KG1 (cell line): Measurements from ENCODE around the gene DZIP1.
"Not testable (repeated sequence)": the region's sequence is repeated elsewhere in the genome, so short reads cannot be mapped to it uniquely, and the experiment has no call there.

ENCODE experiments used
- DNase-seq: peaks from one replicate; lab custom pipeline; 2025; lab: John Stamatoyannopoulos, UW

The DZIP1 gene

DNA sequence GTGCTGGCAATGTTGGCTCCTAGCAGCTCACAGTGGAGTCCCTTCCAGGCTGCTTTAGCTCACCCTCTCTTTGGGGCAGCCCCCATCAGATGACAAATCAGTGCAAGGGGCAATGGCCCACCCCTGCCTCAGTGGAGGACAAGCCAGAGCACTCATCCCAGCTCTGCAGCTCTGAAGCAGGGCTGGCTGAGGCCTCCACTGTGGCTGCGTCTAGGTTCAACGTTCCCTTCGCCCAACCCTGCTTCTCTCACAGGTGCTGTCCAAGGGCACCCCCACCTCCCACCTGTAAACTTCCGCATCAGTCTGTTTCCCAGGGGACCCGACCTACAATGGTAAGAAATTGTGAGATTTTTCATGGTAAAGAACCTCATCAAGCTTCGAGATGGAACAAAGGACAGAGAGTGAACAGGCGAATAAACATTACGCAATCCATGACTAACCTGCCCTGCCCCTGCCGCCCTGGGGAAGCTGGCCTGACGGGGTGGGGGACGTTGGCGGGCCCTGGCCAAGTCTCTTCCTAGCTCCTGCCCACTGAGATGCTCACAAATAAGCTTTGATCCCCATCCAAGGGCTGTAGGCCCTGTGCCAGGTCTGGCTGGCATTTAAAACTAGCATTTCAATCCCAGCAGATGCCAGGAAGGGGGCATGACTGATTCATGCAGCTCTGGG lies 40.5 kb downstream of the DZIP1 start:
- no peak for DNase-seq

DNA sequence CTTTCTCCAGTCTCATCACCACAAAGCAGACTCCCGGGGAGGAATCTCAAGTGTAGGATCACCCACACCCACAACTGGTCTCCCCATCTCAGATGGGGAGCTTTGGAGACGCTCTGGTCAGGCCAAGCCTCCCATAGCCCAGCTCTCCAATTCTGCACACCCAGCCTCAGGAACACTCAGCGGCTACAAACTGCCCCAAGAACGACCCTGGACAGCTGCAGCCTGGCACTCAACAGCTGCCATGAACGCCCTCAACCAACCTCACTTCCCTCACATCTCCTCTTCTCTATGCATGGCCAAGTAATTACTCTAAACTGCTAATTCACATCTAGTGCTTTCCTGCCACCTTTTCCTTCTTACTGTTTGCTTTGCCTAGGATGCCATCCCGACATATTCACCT lies 42.6 kb downstream of the DZIP1 start:
- no peak for DNase-seq

GRCh38 chr13:95601216-95601615 lies 43.3 kb downstream of the DZIP1 start:
- no peak for DNase-seq

DNA sequence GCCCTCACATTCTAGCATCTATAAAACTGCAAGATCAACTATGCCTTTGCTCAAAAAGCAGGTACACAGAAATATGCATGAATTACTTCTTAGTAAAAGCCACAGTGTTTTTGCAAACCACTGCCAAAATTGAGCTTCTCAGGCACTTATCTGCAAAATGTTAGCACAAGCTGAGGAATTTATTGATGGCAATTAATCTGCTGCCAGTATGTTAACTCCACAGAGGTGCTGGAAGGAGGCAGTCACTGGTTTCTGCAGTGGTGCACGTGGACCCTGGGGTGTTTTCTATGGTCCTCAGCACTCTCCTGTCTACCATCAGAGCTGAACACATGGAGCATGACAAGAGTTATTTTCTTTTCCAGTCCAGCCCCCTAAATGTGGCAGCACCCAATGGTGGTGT lies 47.8 kb downstream of the DZIP1 start:
- no peak for DNase-seq

DNA sequence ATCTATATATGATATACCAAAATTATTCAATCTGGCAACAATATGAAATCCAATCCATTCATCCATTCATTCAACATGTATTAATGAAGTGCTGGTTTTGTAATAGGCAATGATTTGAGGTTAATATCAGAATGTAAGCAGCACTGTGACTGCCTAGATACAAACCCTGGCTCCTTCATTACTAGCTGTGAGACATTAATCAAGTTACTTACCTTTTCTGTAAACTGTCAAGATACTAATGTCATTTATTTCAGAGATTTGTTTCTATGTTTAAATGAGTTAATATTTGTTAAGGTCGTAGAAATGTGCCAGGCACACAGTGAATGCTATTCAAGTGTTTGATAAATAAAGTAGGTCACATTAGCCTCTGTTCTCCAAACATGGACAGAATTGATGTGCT lies 51.0 kb downstream of the DZIP1 start:
- no peak for DNase-seq

- DNase-seq = no peak
Observed at GRCh38 chr13:95588721-95589120, 55.8 kb downstream of the DZIP1 start.

DNA sequence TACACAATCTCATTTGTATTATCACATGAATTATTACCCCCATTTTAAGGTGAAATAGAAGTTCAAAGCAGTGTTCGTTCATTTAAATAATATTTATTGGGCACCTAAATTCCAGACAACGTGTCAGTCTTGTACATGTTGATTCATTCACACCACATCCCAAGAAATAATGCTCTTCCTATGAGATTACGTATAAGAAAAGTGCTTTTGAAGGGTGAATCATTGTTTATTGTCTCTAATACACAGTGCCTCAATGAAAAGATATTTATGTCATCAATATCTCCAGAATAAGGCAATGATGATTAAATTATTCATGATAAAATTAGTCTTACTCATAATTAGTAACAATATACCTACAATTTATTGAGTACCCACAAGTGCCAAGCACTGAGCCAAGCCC lies 56.4 kb downstream of the DZIP1 start:
- no peak for DNase-seq

DNA sequence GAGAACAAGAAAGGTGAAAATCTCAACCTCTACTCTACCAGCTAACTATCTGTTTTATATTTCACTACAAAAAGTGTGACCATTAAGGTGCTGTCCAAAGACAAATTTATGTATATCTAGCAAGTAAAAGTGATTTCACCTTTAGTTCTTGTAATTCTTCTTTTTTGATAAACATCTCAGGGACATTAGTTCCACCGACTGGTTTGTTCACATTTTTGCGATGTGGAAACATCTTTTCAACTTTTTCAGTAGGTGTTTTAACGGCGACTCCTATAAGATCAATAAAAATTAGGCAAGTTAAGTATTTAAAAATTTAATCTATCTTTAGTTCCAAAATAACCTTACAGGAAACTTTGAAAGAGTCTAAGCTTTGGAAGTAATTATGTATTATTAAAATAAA lies 58.6 kb downstream of the DZIP1 start:
- DNase-seq = no peak

DNA sequence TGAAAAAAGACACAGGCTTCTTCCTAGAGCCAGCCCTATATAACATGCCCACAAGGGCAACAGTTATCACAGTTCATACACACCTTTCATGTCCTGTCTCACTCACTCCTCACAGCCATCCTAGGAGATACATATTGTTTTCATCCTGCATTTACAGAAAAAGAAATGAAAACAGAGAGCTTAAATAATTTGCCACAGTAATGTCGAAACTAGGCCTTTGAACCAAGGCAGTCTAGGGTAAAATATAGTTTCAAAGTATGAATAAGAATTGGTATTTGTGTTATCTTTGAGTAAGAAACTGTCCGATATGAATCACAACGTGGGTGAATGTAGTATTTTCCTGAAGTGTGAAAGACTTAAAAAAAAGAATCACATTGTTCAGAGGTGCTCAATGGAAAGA lies 65.2 kb downstream of the DZIP1 start:
- no peak for DNase-seq

DNA sequence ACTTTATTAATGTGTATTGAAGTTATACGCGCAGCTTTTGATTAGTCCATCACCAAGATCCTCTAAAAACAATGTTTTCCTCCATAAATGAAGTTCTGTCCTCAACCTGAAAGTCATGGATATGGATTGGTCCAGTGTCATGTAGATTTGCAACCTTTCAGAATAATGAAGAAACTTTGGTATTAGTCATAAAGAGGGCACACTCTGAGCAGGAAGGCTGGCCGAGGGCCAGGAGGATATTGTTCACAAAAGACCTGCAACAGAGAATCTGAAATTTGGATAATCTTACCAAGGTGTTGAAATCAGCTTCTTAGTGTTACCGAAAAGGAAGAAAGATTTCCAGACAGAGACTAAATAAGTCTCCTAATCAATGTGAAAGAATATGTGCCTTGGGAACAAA lies 71.3 kb downstream of the DZIP1 start:
- no peak for DNase-seq

GRCh38 chr13:95571941-95572340 lies 72.6 kb downstream of the DZIP1 start:
- DNase-seq = no peak

GRCh38 chr13:95570016-95570415 lies 74.5 kb downstream of the DZIP1 start:
- DNase-seq = no peak

DNA sequence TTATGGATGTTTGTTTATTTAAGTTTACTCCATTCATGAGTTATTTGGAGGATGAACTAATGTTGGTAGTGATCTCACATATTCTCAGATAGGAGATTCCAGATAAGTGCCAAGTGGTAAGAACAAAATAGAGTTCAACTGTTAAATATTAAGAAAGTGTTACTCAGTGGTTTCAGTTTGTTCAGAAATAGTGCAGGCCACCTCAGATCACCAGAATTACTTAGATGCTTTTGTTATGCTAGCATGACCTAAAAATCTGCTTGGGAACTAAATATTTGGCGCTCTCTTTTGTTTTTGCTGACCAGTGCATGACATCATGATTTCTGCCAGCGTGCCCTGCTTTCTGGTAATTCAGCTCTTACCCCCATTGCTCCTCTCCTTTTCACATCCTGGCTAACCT lies 76.4 kb downstream of the DZIP1 start:
- no peak for DNase-seq

- not testable (repeated sequence) for DNase-seq
Observed at GRCh38 chr13:95565758-95566157, 78.7 kb downstream of the DZIP1 start.

GRCh38 chr13:95564733-95565291 lies 79.7 kb downstream of the DZIP1 start:
- DNase-seq = no peak

DNA sequence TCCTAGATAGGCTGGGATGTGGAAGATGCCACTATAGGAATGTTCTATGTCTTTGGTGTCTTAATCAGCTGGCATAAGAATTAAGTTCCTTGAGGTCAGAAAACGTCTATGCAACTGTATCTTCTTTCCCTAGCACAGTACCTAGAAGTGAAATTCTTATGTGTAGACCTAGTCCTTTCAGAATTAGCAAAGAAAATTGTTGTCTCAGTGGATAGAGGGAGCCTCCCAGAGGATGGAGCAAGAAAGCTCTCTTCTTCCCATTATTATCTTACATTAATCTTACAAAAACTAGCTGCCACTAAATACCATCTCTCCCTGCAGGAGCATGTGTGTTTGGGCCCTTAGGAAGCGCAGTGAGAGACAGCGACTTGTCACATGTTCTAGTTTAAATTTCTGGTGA lies 80.4 kb downstream of the DZIP1 start:
- DNase-seq = no peak

- DNase-seq = no peak
Observed at GRCh38 chr13:95560387-95560786, 84.1 kb downstream of the DZIP1 start.

DNA sequence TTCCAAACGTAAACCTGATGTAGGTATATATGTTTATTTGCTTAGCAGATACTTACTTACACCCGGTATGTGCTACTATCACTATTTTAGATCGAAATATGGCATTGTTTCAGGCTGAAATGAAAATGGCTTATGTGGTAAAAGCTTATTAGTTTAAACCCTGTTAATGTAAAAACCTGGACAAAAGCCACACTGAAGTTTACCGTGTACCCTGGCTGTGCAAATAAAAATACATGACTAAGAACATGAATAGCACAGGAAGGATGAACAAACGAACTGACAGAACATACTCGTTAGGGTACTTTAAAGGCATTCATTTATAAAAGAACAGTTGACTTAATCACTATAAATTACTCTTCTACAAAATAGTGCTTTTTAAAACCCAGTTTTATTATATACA lies 85.4 kb downstream of the DZIP1 start:
- DNase-seq = no peak

- DNase-seq = no peak
Observed at GRCh38 chr13:95557013-95557412, 87.5 kb downstream of the DZIP1 start.

DNA sequence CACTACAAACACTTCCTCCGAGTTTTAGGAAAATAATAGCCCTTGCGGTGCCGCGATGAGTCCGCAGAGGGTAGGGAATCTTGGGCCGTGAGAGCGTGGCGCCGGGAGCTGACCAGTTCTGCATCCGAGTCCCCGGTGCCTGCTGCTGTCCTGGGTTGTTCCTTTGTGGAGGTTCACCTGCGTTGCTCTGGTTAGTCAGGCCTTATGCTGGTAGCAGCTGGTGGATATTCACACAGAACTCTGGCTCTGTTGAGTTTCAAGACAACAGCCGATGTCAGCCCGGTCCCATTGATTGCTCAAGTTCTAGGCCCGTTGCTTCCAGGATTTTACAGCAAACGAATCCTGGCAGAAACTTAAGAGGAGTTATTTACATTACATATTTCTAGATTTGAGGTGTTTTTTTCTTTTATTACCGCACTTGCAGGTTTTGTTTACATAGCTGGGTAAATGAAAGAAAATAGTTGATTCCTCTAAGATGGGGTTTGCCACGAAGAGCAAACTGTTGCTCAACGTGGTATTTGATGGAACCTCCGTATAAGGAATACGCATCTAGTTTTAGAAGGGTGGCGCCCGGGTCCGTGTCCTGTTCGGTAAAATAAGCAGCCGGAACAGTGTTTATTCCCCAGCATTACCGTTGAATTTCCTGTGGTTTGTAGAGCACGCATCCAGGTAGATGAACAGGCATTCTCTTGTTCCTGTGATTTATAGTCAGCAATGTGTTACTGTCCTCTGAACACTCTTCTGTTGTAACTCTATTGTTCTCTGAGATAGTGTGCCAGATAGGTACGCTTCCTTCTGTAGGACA lies 90.7 kb downstream of the DZIP1 start:
- DNase-seq = peak; percentile 37

GRCh38 chr13:95552539-95553441 lies 91.7 kb downstream of the DZIP1 start, which contains the start of gene CLDN10:
Gene CLDN10 (plus strand): TSS chr13:95552720. CDS start chr13:95552754, 34 bp downstream.
- DNase-seq = peak; percentile 54

GRCh38 chr13:95552208-95552538 lies 92.3 kb downstream of the DZIP1 start:
- no peak for DNase-seq
